ENCODE data around the gene TEX13C.

- TF ChIP-seq CTCF (IDR thresholded peaks at IDR 0.05), result no peak
- no peak for TF ChIP-seq NR3C1 (IDR thresholded peaks at IDR 0.05)
- no peak for TF ChIP-seq MYC (IDR thresholded peaks at IDR 0.05; ENCODE audit: borderline replicate concordance, low read length)
- TF ChIP-seq RFX5 (IDR thresholded peaks at IDR 0.05), result no peak
- TF ChIP-seq POLR2A (IDR thresholded peaks at IDR 0.05; ENCODE audit: low read length), result no peak
Observed at GRCh38 chrX:125327891-125328290, 8.2 kb downstream of the TEX13C start.
